ENCODE data around the gene PPFIBP1. TPM values are rescaled to one million over a fixed set of nuclear protein-coding genes. Genes with fewer than 3 reads are reported as not detected.
A peak's percentile ranks its signal among the peaks of the same experiment; 100 is the strongest.
"Not testable (repeated sequence)": the region's sequence is repeated elsewhere in the genome, so short reads cannot be mapped to it uniquely, and the experiment has no call there.

Gene PPFIBP1
- total RNA-seq, 2 donors from 2014 or later, result 26.2 to 37.2 TPM

DNA sequence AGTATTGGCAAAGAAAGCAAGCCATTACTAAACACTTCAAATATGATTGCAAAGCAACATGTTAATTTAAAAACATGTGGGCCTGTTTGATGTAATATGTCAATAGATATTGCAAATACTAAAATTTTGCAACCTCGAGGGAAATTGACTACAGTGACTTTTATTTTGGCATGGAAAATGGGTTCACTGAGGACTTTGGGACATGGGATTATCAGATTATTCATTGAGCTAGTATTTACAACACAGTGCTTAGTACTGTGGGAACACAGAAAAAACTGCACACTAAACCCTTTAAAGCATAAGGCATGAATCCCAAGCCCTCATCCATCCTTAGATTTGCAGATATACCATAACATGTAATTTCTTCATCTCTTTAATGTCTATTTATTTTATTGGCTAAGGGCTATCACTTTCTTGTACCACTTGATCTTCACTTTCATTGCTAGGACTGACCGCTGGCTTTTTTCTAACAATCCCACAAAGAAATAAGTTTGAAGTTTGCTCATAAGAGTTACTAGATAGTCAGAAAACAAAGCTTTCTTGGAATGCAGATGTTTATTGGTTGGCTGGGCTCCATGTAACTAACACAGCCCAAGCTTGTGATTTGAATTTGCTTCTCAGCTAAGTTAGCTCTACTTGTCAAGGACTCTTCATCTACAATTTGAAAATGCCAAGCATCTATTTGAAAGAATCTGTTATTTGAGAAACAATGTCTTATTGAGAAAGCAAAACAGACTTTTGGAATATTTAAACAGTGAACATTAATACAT is 48.7 kb downstream of the PPFIBP1 start:
- DNase-seq (ENCODE audit: low spot score in 2 of 2) (no peak), ATAC-seq (no peak)
- Mint-ChIP-seq H3K9me3 (peaks cover 0 to 6% of the 10 kb centered on the region in 2 donors), H3K36me3 (peaks cover 0 to 3% of the 10 kb centered on the region in 2 donors), H3K27ac (no peak overlapping the region)

DNA sequence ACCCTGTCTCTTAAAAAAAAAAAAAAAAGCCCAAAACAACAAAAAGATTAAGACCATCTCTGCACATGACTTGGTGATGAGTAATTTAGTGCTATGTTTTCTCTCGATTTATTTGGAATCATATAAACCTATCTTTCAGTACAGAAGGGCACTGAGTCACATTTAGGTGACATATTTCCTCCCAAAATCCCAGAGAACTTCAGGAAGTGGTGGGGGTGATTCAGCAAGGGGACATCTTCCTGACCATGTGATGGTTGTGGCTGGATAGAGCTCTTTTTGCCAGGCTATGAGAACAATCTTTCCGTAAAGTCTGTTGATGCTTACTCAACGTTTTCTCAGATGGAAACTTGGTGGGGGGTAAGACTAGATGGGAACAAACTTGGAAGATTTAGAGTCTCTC is 50.0 kb downstream of the PPFIBP1 start:
- DNase-seq (ENCODE audit: low spot score in 2 of 2), result no peak
- H3K27ac Mint-ChIP-seq, result no peak overlapping the region
- H3K9me3 Mint-ChIP-seq, result peaks cover 0 to 6% of the 10 kb centered on the region in 2 donors
- H3K36me3 Mint-ChIP-seq, result peaks cover 5 to 12% of the 10 kb centered on the region in 2 donors
- ATAC-seq, result peak; percentile 35 to 68

DNA sequence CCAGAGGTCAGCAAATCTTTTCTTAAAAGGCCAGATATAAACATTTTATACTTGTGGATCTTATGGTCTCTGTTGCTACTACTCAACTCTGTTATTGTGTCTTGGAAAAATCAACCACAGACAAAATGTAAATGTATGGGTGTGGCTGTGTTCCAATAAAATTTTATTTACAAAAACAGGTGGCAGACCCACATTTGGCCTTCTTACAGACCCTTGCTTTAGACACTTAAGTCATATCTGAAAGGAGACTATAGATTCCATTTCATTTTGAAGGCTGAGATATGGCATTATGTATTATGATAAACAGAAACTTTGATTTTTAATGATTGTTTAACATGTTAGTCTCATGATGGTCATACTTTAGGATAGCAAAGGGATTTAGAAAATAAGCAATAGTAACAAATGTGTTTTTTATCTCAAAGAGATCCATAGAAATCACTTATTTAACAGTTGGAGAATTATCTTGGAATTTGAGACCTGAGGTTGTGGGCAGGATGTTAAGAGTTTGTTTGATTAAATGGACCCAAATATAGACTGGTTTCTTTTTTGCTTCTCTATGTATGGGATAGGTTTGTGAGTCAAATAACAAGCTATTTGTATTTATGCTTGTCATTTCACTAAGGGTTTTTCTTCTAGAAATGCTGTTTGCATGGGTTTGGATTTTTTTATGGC is 51.2 kb downstream of the PPFIBP1 start:
- no peak overlapping the region for H3K27ac Mint-ChIP-seq
- ATAC-seq (no peak), DNase-seq (ENCODE audit: low spot score in 2 of 2) (no peak)
- H3K36me3 Mint-ChIP-seq, result peaks cover 5 to 12% of the 10 kb centered on the region in 2 donors
- H3K9me3 Mint-ChIP-seq, result peaks cover 0 to 6% of the 10 kb centered on the region in 2 donors

DNA sequence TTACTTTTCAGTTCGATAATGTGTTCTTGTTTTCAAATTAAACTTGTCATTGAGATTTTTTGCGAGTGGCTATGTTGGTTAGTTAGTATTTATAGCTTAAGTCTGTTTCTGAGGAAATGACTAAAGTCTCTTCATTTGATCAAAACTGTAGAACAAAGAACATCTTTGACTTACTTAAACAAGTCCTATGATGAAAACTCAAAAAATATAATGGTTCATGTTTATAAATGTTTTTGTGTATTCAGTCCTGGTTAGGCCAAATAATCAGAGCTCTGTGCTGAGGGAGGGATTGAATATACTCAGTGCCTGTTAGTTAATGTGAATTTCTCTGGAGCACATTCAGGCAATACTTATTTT is 51.7 kb downstream of the PPFIBP1 start:
- H3K9me3 Mint-ChIP-seq, result peaks cover 0 to 6% of the 10 kb centered on the region in 2 donors
- peaks cover 5 to 12% of the 10 kb centered on the region in 2 donors for H3K36me3 Mint-ChIP-seq
- ATAC-seq, result no peak
- no peak overlapping the region for H3K27ac Mint-ChIP-seq
- no peak for DNase-seq (ENCODE audit: low spot score in 2 of 2)

DNA sequence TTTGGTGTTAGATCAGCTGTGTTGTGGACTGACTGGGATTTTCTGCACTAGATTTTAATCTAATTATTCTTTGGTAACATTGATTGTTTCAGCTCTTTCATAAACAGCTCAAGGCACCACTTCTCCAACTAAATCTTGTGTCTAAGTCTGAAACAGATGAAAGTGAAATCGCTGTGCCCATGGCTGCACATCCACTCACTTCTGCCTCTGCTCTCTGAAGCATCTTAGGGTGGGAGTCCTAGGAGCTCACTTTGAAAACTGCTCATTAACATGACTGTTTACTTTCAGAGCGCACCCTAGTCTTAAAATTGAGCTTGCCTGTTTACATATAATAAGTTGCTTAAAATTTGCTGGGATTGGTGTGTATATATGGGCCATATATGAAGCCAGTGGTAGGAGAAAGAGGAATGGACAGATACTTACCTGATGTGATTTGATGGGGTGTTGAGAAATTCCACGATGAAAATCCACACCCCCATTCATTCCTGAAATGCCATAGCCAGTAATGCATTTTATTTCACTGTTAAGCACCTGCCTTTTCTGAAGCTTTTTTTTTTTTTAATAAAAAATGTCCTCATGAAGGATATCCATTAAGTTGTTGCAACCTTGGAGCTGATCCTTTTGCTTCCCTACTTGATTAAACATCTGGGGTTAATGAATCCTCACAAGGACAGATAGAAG is 52.8 kb downstream of the PPFIBP1 start:
- peaks cover 0 to 6% of the 10 kb centered on the region in 2 donors for H3K9me3 Mint-ChIP-seq
- peaks cover 5 to 12% of the 10 kb centered on the region in 2 donors for H3K36me3 Mint-ChIP-seq
- no peak overlapping the region for H3K27ac Mint-ChIP-seq
- ATAC-seq (no peak), DNase-seq (ENCODE audit: low spot score in 2 of 2) (no peak)

DNA sequence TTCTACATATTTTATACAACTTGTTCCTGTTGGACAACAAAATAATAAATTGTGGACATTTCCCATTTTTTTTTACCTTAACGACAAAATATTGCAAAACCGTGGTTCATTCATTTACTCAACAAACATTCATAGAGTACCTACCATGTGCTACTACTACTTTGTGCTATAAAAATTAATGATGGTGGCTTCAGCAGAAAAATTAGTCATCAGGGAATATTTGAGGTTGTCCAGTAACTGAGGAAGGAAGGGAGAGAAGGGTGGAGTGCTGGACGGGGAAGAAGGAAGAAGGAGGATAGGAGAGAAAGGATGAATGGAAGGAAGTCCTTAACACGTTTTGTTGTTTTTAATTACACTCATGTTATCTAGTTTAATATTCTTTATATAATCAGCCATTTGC is 53.7 kb downstream of the PPFIBP1 start:
- Mint-ChIP-seq H3K36me3 (peaks cover 5 to 12% of the 10 kb centered on the region in 2 donors), H3K9me3 (peaks cover 0 to 6% of the 10 kb centered on the region in 2 donors), H3K27ac (no peak overlapping the region)
- DNase-seq (ENCODE audit: low spot score in 2 of 2), result no peak
- ATAC-seq, result no peak

DNA sequence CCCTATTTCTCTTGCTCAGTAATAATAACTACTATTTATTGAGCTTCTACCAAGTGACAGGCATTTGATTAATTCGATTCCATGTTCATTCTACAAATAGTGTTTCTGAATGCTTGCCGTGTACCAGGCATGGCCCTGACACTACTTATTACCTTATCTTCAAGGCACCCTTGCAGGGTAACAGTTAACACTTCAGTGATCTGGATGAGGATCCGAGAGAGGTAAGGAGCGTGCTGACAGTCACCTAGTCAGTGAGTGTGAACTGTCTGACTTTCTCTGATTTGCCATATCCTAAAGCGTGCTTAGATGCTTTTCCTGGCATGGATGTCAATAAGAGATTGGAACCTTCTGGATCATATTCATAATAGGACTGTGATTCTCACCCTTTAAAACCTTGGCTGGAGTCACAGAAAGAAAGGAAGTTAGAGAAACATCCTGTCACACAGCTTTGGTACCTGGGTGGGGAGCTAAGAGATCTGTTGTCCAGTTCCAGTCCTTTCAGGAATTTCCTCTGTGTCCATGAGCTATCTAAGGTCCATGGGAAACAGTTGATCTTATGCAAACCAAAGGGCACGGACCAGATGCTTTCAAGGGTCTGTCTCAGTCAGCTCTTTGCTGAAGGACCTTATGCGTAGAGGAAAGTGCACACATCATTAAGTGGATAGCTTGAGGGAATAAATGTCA is 54.8 kb downstream of the PPFIBP1 start:
- Mint-ChIP-seq H3K9me3 (no peaks in the 10 kb centered on the region), H3K36me3 (peaks cover 5 to 12% of the 10 kb centered on the region in 2 donors), H3K27ac (no peak overlapping the region)
- DNase-seq (ENCODE audit: low spot score in 2 of 2) (no peak), ATAC-seq (no peak)

DNA sequence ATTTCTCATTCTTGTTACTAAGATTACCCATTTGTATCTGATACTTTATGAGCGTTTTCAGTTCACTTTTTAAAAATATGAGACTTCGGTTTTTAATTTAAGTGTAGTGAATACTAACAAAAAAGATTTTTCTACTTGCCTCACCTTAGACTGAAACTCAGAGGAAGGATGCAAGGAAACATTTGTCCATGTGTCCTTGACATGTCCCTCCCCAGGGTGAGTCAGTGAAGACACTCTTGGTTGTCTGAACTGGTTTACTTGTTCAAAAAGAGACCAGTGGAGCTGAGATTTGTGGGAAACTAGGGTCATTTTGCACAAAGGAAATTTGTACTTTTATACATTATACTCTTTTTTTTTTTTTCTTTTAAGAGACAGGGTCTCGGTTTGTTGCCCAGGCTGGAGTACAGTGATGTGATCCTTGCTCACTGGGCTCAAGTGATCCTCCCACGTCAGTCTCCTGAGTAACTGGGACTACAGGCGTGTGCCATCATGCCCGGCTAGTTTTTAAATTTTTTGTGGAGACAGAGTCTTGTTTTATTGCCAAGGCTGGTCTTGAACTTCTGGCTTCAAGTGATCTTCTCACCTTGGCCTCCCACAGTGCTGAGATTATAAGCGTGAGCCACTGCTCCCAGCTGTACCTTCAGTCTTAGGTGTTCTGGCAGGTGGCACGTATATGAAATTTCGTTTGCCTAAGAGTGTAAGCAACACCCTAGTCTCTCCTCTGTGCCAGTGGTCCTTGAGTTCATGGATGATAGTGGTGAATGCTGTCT is 56.7 kb downstream of the PPFIBP1 start:
- Mint-ChIP-seq H3K9me3 (no peaks in the 10 kb centered on the region), H3K36me3 (peaks cover 5 to 12% of the 10 kb centered on the region in 2 donors), H3K27ac (no peak overlapping the region)
- ATAC-seq (peak in 1 of 2 donors; percentile 68), DNase-seq (ENCODE audit: low spot score in 2 of 2) (no peak)

DNA sequence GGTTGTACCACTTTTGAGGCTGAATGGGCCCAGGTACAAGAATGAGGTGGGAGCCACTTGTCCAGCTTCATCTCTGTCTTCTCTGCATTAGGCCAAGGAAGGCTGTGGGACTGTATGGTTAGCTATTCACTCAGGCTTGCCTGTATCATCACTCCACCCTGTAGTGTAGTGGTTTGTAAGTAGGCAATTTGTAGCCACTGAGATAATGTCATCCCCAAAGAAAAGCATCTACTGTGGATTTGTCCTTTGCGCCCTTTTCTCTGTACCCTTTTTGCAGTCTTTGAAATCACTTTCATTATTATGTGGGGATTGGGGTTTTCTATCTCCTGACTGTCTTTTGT is 57.3 kb downstream of the PPFIBP1 start:
- ATAC-seq, result peak; percentile 34 to 64
- not testable (repeated sequence) for DNase-seq (ENCODE audit: low spot score in 2 of 2); H3K27ac Mint-ChIP-seq; H3K9me3 Mint-ChIP-seq
- H3K36me3 Mint-ChIP-seq, result peaks cover 5 to 12% of the 10 kb centered on the region in 2 donors

DNA sequence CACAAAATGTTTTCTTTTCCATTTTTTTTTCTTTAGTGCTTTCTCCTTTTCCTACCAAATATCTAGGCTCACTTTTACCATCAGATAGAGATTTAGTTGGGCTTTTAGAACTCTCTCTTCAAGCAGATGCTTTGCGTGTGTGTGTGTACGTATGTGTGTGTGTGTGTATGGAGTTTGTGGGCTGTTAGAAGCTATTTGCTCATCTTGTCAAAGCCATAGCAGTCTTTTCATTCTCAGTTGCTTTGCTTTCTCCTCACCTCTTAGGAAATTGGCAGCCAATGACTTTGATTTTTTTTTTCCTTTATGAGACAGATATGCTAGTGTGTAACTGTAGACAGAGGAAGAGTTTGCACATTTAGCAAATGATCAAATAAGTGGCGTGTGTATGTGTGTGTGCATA is 57.8 kb downstream of the PPFIBP1 start:
- H3K27ac Mint-ChIP-seq; ATAC-seq; DNase-seq (ENCODE audit: low spot score in 2 of 2); H3K9me3 Mint-ChIP-seq: not testable (repeated sequence)
- H3K36me3 Mint-ChIP-seq, result peaks cover 5 to 12% of the 10 kb centered on the region in 2 donors

DNA sequence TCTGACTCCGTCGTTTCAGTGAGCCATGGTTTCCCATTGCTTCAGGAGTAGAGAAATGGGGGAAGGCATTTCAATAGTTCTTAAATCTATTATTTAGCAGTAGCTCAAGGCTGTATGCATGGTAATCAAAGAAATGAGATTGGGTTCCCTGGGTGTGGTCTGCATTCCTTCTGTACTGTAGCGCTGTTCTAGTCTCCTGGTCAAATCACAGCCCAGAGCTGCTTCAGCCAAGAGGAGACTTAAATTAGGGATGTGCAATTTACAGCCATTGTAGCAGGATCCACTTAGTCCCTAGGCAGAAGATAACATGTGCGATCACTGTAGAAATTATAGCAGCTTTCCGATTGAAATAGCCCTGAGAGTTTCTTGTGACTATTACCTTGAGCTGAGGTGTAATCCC is 58.4 kb downstream of the PPFIBP1 start:
- peaks cover 5 to 11% of the 10 kb centered on the region in 2 donors for H3K36me3 Mint-ChIP-seq
- DNase-seq (ENCODE audit: low spot score in 2 of 2); ATAC-seq; H3K27ac Mint-ChIP-seq; H3K9me3 Mint-ChIP-seq: not testable (repeated sequence)

DNA sequence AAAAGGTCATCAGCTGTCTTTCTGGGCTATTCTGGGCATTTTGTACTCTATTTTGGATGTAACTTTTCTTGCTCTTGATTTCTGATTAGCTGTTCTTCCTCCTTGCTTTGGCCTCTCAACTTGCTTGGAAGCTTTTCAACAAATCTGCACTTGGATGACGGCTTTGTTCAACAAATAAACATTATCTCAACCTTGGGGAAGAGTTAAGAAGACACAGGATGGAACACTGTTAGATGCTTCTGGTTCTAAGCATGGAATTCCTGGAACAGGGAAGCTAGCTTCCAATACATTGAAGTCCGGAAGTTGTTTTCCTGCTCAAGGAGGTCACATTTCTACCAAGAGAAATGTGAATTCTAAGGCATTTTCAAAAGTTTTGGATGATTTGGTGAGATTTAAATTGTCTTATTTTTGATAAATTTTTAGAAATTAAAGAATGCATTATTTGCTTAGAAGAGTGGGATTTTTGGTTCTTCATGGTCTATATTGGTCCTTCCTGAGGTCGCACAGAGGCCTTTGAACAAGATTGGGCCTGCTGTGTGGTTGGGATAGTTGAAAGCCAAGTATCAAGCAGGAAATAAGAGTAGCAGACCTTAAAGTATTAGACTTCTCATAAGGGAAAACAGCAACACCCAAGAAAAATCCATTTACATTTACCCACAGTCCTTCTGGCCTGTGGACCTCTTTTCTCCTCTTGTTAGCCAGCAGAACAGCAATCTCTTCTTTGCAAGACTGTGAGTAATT is 59.2 kb downstream of the PPFIBP1 start:
- DNase-seq (ENCODE audit: low spot score in 2 of 2) (no peak), ATAC-seq (no peak)
- Mint-ChIP-seq H3K27ac (no peak overlapping the region), H3K9me3 (no peaks in the 10 kb centered on the region), H3K36me3 (peaks cover 5 to 7% of the 10 kb centered on the region in 2 donors)

DNA sequence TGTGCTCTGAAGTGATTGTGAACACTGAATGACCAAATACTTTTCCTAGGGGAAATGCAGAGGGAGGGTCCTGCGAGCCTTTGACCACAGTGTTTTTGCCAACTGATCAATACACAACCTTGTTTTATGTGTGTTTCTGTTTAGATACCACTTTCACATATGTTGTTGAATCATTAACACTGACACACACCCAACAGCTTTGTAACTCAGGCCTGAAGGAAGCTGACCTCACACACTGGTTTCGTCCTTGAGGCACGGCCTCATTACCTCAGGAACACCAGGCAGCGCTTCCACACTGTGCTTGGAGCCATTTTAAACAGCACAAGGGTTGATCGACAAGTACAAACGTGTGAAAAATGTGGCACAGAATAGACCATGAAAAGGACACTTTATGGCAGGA is 60.0 kb downstream of the PPFIBP1 start:
- Mint-ChIP-seq H3K27ac (no peak overlapping the region), H3K36me3 (no peaks in the 10 kb centered on the region), H3K9me3 (no peaks in the 10 kb centered on the region)
- no peak for DNase-seq (ENCODE audit: low spot score in 2 of 2)
- ATAC-seq, result no peak

DNA sequence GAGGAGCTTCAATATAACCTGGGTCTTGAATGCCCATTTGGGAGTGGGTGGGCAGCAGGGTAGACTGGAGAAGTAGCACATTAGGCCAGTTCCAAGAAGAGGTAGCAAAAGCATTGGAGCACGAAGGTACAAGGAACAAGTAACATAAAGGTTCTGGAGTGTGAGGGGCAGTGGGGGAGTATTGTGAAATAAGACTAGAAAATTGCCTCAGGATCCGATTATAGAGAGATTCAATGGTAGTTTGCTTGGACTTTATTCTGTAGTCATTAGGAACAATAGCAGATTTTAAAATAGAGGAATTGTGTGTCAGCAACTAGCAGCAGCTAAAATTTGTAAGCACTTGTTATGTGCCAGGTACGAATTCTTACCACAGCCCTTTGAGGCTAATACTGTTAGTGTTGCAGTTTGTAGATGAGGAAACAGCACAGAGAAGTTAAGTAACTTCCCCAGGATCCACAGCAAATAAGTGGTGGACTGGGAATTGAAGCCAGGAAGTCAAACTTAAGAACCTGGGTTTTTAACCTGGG is 61.8 kb downstream of the PPFIBP1 start:
- Mint-ChIP-seq H3K27ac (no peak overlapping the region), H3K9me3 (no peaks in the 10 kb centered on the region), H3K36me3 (no peaks in the 10 kb centered on the region)
- DNase-seq (ENCODE audit: low spot score in 2 of 2) (no peak), ATAC-seq (no peak)

DNA sequence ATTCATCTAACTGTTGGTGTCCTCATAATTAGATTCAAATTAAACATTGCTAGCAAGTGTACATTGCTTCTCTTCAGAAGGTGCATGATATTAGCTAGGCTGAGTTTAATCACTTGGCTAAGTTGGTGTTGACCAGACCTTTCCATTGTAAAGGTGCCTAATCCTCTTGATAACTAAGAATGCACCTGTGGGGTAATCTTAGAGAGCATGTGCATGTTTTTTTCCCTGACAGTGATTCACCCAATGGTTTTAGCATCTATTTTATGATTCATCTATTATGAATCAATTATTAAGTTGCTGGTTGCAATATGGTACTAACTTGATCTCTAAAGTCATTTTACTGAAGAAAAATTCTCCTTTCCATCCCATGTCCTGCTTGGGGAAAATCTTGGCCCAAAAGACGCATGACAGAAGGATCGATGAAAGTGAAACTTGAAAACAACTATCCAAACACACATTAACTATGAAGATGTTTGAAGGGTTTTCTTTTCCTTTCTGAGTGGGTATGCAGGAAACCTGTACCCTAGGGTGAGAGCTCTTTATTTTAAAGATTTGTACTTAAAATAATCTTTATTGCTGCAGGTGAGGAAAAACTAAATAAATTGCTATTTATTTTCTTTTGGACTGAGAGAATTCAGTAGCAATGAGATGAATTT is 64.2 kb downstream of the PPFIBP1 start:
- not testable (repeated sequence) for DNase-seq (ENCODE audit: low spot score in 2 of 2); H3K36me3 Mint-ChIP-seq; H3K9me3 Mint-ChIP-seq
- ATAC-seq, result peak; percentile 64 to 82
- H3K27ac Mint-ChIP-seq, result peak overlapping the region in 1 of 2 donors; percentile 67
